Measurements from ENCODE around the gene NOTUM. TPM values are rescaled to one million over a fixed set of nuclear protein-coding genes. Genes with fewer than 3 reads are reported as not detected.

NOTUM gene
- total and polyA plus RNA-seq, 9 donors: 0.05 to 0.36 (median 0.22) TPM; not detected in 5

DNA sequence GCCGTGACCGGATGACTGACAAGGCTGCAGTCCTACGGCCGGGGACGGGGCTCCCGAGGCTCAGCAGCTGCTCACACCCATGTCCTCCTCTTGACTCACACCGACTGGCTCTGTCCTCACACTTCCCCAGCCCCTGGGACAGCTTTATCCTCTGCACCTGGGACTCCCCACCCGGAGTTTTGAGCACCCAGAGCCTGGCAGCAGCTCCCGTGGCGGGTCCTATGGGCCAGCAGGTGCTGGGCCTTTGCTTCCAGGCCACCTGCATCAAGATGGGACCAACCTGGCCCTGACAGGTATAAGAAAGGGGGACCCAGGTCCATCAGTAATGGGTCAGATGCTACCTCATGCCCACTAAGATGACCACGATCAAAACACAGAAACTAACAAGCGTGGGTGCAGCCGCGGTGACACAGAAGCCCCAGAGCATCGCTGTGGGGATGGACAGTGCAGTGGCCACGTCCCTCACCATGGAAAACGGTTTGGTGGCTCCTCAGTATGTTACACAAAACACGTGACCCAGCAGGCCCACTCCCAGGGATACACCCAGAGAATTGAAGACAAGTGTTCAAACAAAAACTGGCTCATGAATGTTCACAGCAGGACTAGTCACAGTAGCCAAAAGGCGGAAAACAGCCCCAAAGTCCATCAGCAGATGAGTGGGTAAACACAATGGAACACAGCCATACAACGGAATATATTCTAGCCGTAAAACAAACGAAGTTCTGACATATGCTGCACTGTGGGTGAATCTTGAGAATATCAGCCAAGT lies 3.3 kb upstream of the NOTUM start:
- Histone ChIP-seq H3K27me3 (peaks cover 5% of the 10 kb centered on the region), H3K9me3 (no peaks in the 10 kb centered on the region), H3K4me1 (ENCODE audit: insufficient read depth) (peaks cover 13% of the 10 kb centered on the region), H3K4me3 (no peak overlapping the region), H3K27ac (no peak overlapping the region), H3K36me3 (no peaks in the 10 kb centered on the region)
- intact Hi-C loops (cut with DNase I): loop anchor here in 3 of 4 donors (5.0 kb wide), 3 partner anchors 38 to 188 kb away; no protein-coding TSS in a partner anchor
- no peak for DNase-seq
- TF ChIP-seq, protein P1, sequence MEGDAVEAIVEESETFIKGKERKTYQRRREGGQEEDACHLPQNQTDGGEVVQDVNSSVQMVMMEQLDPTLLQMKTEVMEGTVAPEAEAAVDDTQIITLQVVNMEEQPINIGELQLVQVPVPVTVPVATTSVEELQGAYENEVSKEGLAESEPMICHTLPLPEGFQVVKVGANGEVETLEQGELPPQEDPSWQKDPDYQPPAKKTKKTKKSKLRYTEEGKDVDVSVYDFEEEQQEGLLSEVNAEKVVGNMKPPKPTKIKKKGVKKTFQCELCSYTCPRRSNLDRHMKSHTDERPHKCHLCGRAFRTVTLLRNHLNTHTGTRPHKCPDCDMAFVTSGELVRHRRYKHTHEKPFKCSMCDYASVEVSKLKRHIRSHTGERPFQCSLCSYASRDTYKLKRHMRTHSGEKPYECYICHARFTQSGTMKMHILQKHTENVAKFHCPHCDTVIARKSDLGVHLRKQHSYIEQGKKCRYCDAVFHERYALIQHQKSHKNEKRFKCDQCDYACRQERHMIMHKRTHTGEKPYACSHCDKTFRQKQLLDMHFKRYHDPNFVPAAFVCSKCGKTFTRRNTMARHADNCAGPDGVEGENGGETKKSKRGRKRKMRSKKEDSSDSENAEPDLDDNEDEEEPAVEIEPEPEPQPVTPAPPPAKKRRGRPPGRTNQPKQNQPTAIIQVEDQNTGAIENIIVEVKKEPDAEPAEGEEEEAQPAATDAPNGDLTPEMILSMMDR (IDR thresholded peaks at IDR 0.05): no peak
- TF ChIP-seq POLR2A (IDR thresholded peaks at IDR 0.05) (no peak), EP300 (IDR thresholded peaks at IDR 0.05) (no peak)
- WGBS, 3 donors: 80 to 82% (median 82%) methylated on average over 22 of the region's 22 CpGs

DNA sequence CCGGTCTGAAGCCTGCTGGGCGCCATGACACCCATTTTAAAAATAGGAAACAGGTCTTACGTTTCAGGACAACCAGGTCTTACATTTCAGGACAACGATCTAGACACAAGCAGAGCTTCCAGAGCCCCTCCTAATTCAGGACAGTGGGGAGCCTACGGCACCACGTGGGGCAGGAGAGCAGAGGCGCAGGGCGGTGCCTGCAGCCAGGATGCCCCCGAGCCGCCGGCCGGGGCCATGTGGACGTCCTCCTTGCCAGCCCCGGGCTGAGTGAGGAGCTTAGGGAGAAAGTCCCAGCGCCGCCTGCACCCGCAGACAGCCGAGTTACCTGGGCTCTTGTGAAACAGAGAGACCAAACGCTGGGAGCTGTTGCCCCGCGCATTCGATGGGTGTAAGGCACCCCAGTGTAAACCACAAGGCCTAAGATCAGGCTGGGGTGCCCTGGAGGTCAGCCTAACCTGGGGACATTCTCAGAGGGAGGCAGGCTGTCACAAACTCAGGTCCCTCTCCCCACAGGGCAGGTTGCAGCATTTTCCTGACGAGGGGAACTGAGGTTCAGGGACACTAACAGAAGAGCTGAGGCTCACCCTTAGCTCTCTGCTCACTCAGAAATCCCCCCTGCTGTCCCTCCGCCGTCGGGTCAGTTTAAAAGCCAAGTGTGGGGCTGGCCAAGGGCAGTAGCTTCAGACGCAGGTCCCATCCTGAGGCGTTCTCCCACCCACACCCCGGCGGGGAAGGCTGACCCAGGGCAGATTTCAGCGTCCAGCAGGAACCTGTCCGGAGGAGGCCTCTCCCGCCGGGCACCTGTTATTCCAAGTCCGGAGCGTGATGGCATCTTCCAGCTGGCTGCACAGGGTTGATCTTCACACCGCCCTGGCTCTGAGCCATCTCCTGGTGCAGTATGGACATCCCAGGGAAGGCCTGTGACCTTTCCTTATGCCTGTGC lies 1.8 kb upstream of the NOTUM start:
- Histone ChIP-seq H3K27me3 (peaks cover 5% of the 10 kb centered on the region), H3K4me1 (ENCODE audit: insufficient read depth) (peaks cover 9% of the 10 kb centered on the region), H3K27ac (no peak overlapping the region), H3K36me3 (no peaks in the 10 kb centered on the region), H3K9me3 (no peaks in the 10 kb centered on the region), H3K4me3 (no peak overlapping the region)
- DNase-seq: peak in 2 of 5 donors; percentile 25 to 43
- 64 to 71% (median 70%) methylated on average over 37 of the region's 37 CpGs for WGBS, 3 donors
- TF ChIP-seq POLR2A (IDR thresholded peaks at IDR 0.05): no peak
- TF ChIP-seq EP300 (IDR thresholded peaks at IDR 0.05): no peak
- TF ChIP-seq, protein P1 (IDR thresholded peaks at IDR 0.05): no peak
- intact Hi-C loops (cut with DNase I): loop anchor here in 3 of 4 donors (5.0 kb wide), 3 partner anchors 40 to 190 kb away; no protein-coding TSS in a partner anchor

DNA sequence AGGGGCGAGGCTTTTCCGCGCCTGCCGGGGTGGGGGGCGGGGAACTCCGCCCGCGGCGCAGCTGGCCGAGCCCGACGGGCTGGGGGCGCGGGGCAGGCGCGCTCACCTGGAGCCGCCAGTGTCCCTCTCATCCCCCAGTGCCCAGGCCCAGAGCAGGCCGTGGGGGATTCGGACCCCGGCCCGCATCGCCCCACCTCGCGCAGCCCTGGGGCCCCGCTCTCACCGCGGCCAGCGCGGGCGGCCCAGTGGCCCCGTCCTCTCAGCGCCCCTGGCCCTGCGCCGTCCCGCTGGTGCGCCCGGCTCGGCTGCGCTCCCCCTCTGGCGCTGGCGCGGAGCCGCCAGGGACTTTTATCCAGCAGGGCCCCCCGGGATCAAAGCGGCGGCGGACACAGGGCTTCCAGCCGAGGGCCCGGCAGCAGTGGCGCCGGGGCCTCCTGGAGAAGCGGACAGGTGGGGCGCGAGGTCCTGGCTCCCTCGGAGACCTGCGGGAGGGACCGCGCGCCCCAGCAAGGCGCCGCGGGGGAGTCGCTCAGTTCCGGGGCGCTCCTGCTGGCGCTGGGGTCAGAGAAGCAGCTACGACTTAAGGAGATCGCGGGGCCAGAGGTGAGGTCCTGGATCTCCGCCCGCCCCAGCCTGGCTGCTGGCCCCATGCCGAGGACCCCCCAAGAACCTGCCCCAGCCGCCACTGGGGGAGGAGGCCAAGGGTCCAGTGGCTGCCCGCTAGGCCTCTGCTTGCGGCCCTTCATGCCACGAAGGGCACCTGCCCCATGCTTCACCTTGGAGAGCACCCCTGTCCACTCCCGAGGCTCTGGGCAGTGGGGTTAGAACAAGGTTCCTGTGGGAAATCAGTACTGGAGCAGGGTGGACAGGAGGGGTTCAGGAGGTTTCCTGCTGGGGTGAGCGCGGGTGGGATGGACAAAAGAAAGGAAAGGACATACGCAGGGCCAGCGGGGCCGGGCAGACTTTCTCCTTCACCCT lies 823 bp upstream of the NOTUM start:
- intact Hi-C loops (cut with DNase I): loop anchor here in 3 of 4 donors (5.0 kb wide), 3 partner anchors 40 to 190 kb away; no protein-coding TSS in a partner anchor
- Histone ChIP-seq H3K27me3 (peaks cover 5% of the 10 kb centered on the region), H3K36me3 (no peaks in the 10 kb centered on the region), H3K27ac (no peak overlapping the region), H3K4me1 (ENCODE audit: insufficient read depth) (peaks cover under 1% of the 10 kb centered on the region), H3K9me3 (no peaks in the 10 kb centered on the region), H3K4me3 (no peak overlapping the region)
- no peak for DNase-seq
- WGBS, 3 donors: 10 to 37% (median 12%) methylated on average over 19 to 80 of the region's 82 CpGs
- no peak for TF ChIP-seq POLR2A (IDR thresholded peaks at IDR 0.05)
- TF ChIP-seq EP300 (IDR thresholded peaks at IDR 0.05): no peak
- TF ChIP-seq, protein P1 (IDR thresholded peaks at IDR 0.05): no peak

Data from ovary (tissue), 9 donors.